Right lobe of liver (tissue), 6 donors: ENCODE measurements around the gene MCC. TPM values are rescaled to one million over a fixed set of nuclear protein-coding genes. Genes with fewer than 3 reads are reported as not detected.

Experiments used
- ATAC-seq, 4 donors: fragments of 200-7000 bp; cut with Tn5 transposase; one replicate each; pipeline ENCODE4 v1.9.1; 2020; ENCODE audit warnings: mild to moderate bottlenecking in 4 of 4, moderate library complexity in 4 of 4
- DNase-seq, 3 donors: peaks; one replicate each; pipeline ENCODE4 v3.0.0-alpha.2; 2020
- H3K27ac ChIP-seq, 3 donors: fragments of 200-600 bp; one replicate each; pipeline ENCODE4 v1.8.0; 2022
- H3K27me3 ChIP-seq, 2 donors: fragments of 200-600 bp; one replicate each; pipeline ENCODE4 v1.8.0; 2022
- H3K36me3 ChIP-seq, 4 donors: fragments of 200-600 bp; sonication (generic) in 1 of 4; one replicate each; pipeline versions ENCODE4 v1.5.1 to v1.8.0; 2017 to 2022; ENCODE audit warnings: control low read depth in 1 of 4
- H3K4me1 ChIP-seq, 4 donors: fragments of 200-600 bp; sonication (generic) in 1 of 4; one replicate each; pipeline versions ENCODE4 v1.5.1 to v1.8.0; 2017 to 2022; ENCODE audit warnings: control low read depth in 1 of 4
- H3K4me3 ChIP-seq, 3 donors: fragments of 200-600 bp; one replicate each; pipeline ENCODE4 v1.8.0; 2022
- H3K9me3 ChIP-seq, 4 donors: fragments of 200-600 bp; sonication (generic) in 1 of 4; one replicate each; pipeline versions ENCODE4 v1.5.1 to v1.8.0; 2017 to 2022; ENCODE audit warnings: control low read depth in 1 of 4
- CTCF ChIP-seq, 4 donors: fragments of 200-600 bp in 3 of 4; fragments of 450-650 bp in 1 of 4; IDR thresholded peaks; one replicate each; pipeline versions ENCODE4 v1.5.1 to v1.8.0; 2016 to 2022; ENCODE audit warnings: antibody characterized with exemption in 4 of 4, mild to moderate bottlenecking in 2 of 4
- POLR2A ChIP-seq: fragments of 450-650 bp; IDR thresholded peaks from one replicate; pipeline ENCODE4 v1.6.1; 2017; ENCODE audit warnings: antibody characterized with exemption, mild to moderate bottlenecking
- WGBS: methylation state at CpG from one replicate; pipeline ENCODE4 v1.1.6; 2018; ENCODE audit warnings: low coverage, low lambda C conversion rate; ENCODE audit not compliant: insufficient coverage; ENCODE audit errors: missing lambda C conversion rate; 5-methylcytosine and 5-hydroxymethylcytosine counted together
- intact Hi-C, 2 donors: fragments of 100-400 bp; cut with DNase I; formaldehyde crosslinking; loops; one replicate each; pipeline versions ENCODE4 v1.11.2 to v1.14.1; 2022
- total RNA-seq, 6 experiments: library from RNA; depleted of rRNA in 2 of 6; stranded (reverse); fragments of >200 nt in 2 of 6; fragmentation: NEBNext Ultra II Directional in 3 of 6; extraction: Animal tissue kit (Norgen Biotek cat#: 25700) in 3 of 6; gene quantifications; one replicate each; pipeline versions ENCODE4 v1.1.0 to v1.2.4, GENCODE V29; 2016 to 2023
- donor health status: DM: no; HTN: yes; CAD: no.
- donor health status: DM: no; HTN: no; CAD: no.
- donor health status: DM: no; HTN: no; CAD: no.
- donor health status: DM: no; HTN: yes; CAD: no.
- donor health status: DM: no; HTN: yes; CAD: no.

The MCC gene
- total RNA-seq, 6 experiments from 2014 or later = 23.1 to 35.2 (median 26.1) TPM

- Histone ChIP-seq H3K27ac (no peak overlapping the region), H3K36me3 (no peaks in the 10 kb centered on the region), H3K9me3 (no peaks in the 10 kb centered on the region), H3K4me1 (peaks cover 0 to 15% (median 0%) of the 10 kb centered on the region in 4 donors), H3K4me3 (no peak overlapping the region), H3K27me3 (no peaks in the 10 kb centered on the region)
- DNase-seq (no peak), ATAC-seq (no peak)
- TF ChIP-seq CTCF (IDR thresholded peaks at IDR 0.05) (no peak), POLR2A (no peak)
- WGBS = 72% methylated on average over 1 of the region's 1 CpG
- intact Hi-C loops = no loop called here
These were observed 256.6 kb downstream of the MCC start for GRCh38 chr5:113231653-113232000.

- no peaks in the 10 kb centered on the region for H3K9me3 ChIP-seq
- H3K27me3 ChIP-seq = no peaks in the 10 kb centered on the region
- intact Hi-C loops = no loop called here
- peaks cover 0 to 15% (median 0%) of the 10 kb centered on the region in 4 donors for H3K4me1 ChIP-seq
- WGBS = 52% methylated on average over 4 of the region's 4 CpGs
- TF ChIP-seq CTCF (IDR thresholded peaks at IDR 0.05) = no peak
- no peak for TF ChIP-seq POLR2A
- no peak overlapping the region for H3K4me3 ChIP-seq
- no peak overlapping the region for H3K27ac ChIP-seq
- H3K36me3 ChIP-seq = no peaks in the 10 kb centered on the region
- DNase-seq = no peak
- no peak for ATAC-seq
These were observed 257.3 kb downstream of the MCC start for GRCh38 chr5:113230711-113231652.

- Histone ChIP-seq H3K4me1 (peaks cover 0 to 29% (median 4%) of the 10 kb centered on the region in 4 donors), H3K27me3 (no peaks in the 10 kb centered on the region), H3K4me3 (no peak overlapping the region), H3K27ac (no peak overlapping the region), H3K36me3 (no peaks in the 10 kb centered on the region), H3K9me3 (no peaks in the 10 kb centered on the region)
- no peak for TF ChIP-seq CTCF (IDR thresholded peaks at IDR 0.05)
- TF ChIP-seq POLR2A = no peak
- WGBS = 60% methylated on average over 3 of the region's 3 CpGs
- DNase-seq = no peak
- intact Hi-C loops = no loop called here
- ATAC-seq = no peak
These were observed 260.5 kb downstream of the MCC start for GRCh38 chr5:113227798-113228197.

GRCh38 chr5:113226116-113226736, 262.0 kb downstream of the MCC start:
- TF ChIP-seq CTCF (IDR thresholded peaks at IDR 0.05) (no peak), POLR2A (no peak)
- intact Hi-C loops = no loop called here
- Histone ChIP-seq H3K27ac (no peak overlapping the region), H3K4me3 (no peak overlapping the region), H3K27me3 (no peaks in the 10 kb centered on the region), H3K4me1 (peaks cover 0 to 20% (median 4%) of the 10 kb centered on the region in 4 donors), H3K9me3 (no peaks in the 10 kb centered on the region), H3K36me3 (no peaks in the 10 kb centered on the region)
- WGBS = 100% methylated on average over 1 of the region's 1 CpG
- DNase-seq = no peak
- ATAC-seq = no peak
